Rectal smooth muscle tissue (tissue), 1 donor: Measurements from ENCODE around the gene ZC3H11A.
"Not testable (repeated sequence)": the region's sequence is repeated elsewhere in the genome, so short reads cannot be mapped to it uniquely, and the experiment has no call there.

Experiments used
- H3K27ac ChIP-seq: one replicate; pipeline ENCODE4 v1.7.0; 2013; ENCODE audit warnings: low read depth, low read length, inconsistent platforms
- H3K27me3 ChIP-seq: one replicate; pipeline ENCODE4 v1.7.0; 2013; ENCODE audit warnings: low read length; ENCODE audit not compliant: control insufficient read depth, insufficient read depth
- H3K36me3 ChIP-seq: one replicate; pipeline ENCODE4 v1.7.0; 2013; ENCODE audit warnings: low read length; ENCODE audit not compliant: control insufficient read depth, insufficient read depth
- H3K4me1 ChIP-seq: one replicate; pipeline ENCODE4 v1.7.0; 2013; ENCODE audit warnings: low read length; ENCODE audit not compliant: control insufficient read depth, insufficient read depth
- H3K4me3 ChIP-seq: one replicate; pipeline ENCODE4 v1.7.0; 2013; ENCODE audit warnings: low read length
- H3K9ac ChIP-seq: one replicate; pipeline ENCODE4 v1.7.0; 2013; ENCODE audit warnings: low read length

ZC3H11A gene

DNA sequence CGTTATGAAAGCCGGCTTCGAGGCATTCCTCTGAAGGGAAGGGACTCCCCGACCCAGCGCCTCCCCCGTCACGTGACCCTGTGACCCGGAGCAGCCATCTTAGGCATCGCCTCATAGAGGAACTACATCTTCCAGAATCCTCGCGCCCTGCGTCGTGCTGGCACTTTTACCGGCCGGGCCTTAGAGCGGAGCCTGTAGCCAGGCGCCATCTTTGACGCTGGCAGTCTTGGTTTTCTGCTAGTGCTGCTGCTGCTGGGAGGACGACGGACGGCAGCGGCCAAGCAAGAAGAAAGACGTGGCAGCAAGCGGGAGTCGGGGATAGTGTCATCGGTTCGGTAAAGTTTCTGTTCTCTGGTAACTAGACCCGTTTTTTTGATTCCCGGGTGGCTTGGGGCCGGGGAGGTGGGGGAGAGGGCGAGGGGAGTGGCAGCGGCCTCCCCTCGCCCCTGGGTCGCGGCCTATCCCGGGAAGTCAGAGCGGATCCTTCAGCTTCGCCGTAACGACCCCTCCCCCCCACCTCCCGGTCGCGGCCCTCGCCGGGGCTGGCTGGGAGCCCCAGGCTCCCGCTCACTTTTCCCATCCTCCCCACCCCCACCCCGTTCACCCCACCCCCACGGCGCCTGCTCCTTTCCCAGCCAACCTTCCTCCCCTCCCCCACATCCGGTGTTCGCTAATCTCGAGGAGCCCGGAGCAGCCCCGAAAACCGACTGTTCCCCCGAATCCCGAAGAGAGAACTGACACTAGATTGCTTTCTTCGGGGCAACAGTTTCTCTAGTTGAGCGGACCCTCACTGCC lies at the start of gene ZC3H11A, which contains the start of gene ZBED6:
TSS of gene ZC3H11A (plus strand) at position 183 of the 795 bp plus-strand sequence. CDS start 21,448 bp downstream, outside the sequence.
TSS of gene ZBED6 (plus strand) at position 183 of the 795 bp plus-strand sequence. CDS start 1,900 bp downstream, outside the sequence.
- Histone ChIP-seq H3K4me3 (peak within 1 kb of the TSS; percentile 96), H3K27ac (peak within 1 kb of the TSS; percentile 94), H3K9ac (peak within 1 kb of the TSS; percentile 76), H3K36me3 (peaks cover 7% of the 10 kb centered on the region), H3K27me3 (no peaks in the 10 kb centered on the region), H3K4me1 (peaks cover 29% of the 10 kb centered on the region)

- Histone ChIP-seq H3K4me1 (peaks cover 5% of the 10 kb centered on the region), H3K36me3 (no peaks in the 10 kb centered on the region), H3K4me3 (no peak overlapping the region), H3K27ac (no peak overlapping the region), H3K9ac (no peak overlapping the region), H3K27me3 (no peaks in the 10 kb centered on the region)
Measured at GRCh38 chr1:203746281-203746680, 49.1 kb upstream of the ZC3H11A start.

GRCh38 chr1:203751051-203751450 lies 44.4 kb upstream of the ZC3H11A start:
- Histone ChIP-seq H3K27ac (no peak overlapping the region), H3K36me3 (no peaks in the 10 kb centered on the region), H3K4me3 (no peak overlapping the region), H3K4me1 (peaks cover 2% of the 10 kb centered on the region), H3K9ac (no peak overlapping the region), H3K27me3 (no peaks in the 10 kb centered on the region)

- H3K4me1 ChIP-seq, H3K27ac ChIP-seq: not testable (repeated sequence)
Measured at GRCh38 chr1:203751618-203752361, 43.6 kb upstream of the ZC3H11A start.

DNA sequence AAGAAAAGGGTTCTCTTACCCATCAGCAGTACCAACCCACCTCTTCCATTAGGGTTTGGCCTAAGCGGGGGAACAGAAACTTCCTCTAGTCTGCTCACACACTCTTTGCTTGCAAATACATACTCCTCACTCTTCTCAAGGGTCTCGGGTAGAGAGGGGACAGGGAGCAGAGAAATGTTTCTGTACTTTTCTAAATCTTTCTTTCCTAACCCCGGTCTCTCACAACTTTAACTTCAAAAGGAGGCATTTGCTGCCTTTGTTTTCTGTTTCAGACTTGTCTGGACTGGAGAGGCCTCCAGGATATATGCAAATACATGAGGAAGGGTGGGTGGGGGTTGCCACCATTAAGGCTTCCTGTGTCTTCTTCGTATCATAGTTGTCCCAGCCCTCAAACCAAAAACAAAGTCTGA lies 41.0 kb upstream of the ZC3H11A start:
- H3K9ac ChIP-seq, result no peak overlapping the region
- H3K27me3 ChIP-seq, result no peaks in the 10 kb centered on the region
- H3K4me3 ChIP-seq, result no peak overlapping the region
- no peak overlapping the region for H3K27ac ChIP-seq
- H3K4me1 ChIP-seq, result peaks cover 2% of the 10 kb centered on the region
- no peaks in the 10 kb centered on the region for H3K36me3 ChIP-seq

More at GRCh38 chr1:203751618-203752361, 43.6 kb upstream of the ZC3H11A start:
- not testable (repeated sequence) for H3K9ac ChIP-seq, H3K4me3 ChIP-seq, H3K36me3 ChIP-seq, H3K27me3 ChIP-seq

GRCh38 chr1:203756036-203756435 lies 39.4 kb upstream of the ZC3H11A start:
- Histone ChIP-seq H3K4me1 (no peaks in the 10 kb centered on the region), H3K36me3 (no peaks in the 10 kb centered on the region), H3K27ac (no peak overlapping the region), H3K27me3 (no peaks in the 10 kb centered on the region), H3K9ac (no peak overlapping the region), H3K4me3 (no peak overlapping the region)

DNA sequence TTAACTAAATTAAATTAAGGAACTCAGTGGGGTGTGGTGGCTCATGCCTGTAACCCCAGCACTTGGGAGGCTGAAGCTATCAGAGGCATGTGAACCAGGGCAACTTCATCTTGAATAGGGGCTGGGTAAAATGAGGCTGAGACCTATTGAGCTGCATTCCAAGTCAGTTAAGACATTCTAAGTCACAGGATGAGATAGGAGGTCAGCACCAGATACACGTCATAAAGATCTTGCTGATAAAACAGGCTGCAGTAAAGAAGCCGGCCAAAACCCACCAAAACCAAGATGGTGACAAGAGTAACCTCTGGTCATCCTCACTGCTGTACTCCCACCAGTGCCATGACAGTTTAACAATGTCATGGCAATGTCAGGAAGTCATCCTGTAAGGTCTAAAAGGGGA lies 36.7 kb upstream of the ZC3H11A start:
- H3K9ac ChIP-seq, H3K36me3 ChIP-seq: not testable (repeated sequence)

DNA sequence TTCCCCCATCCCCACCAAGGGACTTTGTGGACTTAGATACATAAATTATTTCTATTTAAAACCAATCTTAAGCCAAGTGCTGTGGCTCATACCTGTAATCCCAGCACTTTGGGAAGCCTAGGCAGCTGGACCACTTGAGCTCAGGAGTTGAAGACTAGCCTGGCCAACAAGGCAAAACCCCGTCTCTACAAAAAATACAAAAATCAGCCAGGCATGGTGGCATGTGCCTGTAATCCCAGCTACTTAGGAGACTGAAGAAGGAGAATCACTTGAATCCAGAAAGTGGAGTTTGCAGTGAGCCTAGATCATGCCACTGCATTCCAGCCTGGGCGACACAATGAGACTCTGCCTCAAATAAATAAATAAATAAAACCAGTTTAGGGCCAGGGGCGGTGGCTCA lies 34.9 kb upstream of the ZC3H11A start:
- Histone ChIP-seq H3K36me3 (no peaks in the 10 kb centered on the region), H3K4me1 (no peaks in the 10 kb centered on the region), H3K9ac (no peak overlapping the region), H3K27ac (no peak overlapping the region), H3K4me3 (no peak overlapping the region), H3K27me3 (no peaks in the 10 kb centered on the region)

More for the DNA sequence above, 36.7 kb upstream of the ZC3H11A start:
- H3K27me3 ChIP-seq, H3K27ac ChIP-seq, H3K4me1 ChIP-seq, H3K4me3 ChIP-seq: not testable (repeated sequence)

DNA sequence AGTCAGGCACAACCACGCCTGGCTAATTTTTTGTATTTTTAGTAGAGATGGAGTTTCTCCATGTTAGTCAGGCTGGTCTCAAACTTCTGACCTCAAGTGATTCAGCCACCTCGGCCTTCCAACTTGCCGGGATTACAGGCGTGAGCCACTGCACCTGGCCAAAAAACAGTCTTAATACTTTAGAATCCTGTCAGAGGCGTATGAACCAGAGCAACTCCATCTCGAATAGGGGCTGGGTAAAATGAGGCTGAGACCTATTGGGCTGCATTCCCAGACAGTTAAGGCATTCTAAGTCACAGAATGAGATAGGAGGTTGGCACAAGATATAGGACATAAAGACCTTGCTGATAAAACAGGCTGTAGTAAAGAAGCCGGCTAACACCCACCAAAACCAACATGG lies 33.5 kb upstream of the ZC3H11A start:
- not testable (repeated sequence) for H3K27ac ChIP-seq, H3K27me3 ChIP-seq, H3K4me1 ChIP-seq, H3K36me3 ChIP-seq, H3K9ac ChIP-seq, H3K4me3 ChIP-seq

DNA sequence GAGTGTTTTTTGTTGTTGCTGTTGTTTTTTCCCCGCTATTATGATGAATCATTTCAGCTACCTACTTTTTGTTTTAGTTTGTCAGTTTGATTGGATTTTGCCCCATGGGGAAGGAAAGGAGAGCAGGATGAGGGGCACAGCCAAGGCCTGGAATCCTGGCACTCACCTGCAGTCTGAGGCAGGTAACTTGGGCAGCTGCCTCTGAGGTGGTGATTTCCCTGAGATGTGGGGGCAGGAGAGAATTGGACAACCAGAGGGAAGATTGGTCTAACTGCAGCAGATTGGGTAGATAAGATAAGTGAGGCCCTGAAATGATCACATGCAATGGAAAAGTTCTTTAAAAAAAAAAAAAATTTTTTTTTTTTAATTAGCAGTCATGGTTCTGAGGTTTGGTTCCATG lies 31.9 kb upstream of the ZC3H11A start:
- Histone ChIP-seq H3K36me3 (no peaks in the 10 kb centered on the region), H3K4me3 (no peak overlapping the region), H3K27ac (no peak overlapping the region), H3K27me3 (no peaks in the 10 kb centered on the region), H3K4me1 (no peaks in the 10 kb centered on the region), H3K9ac (no peak overlapping the region)

DNA sequence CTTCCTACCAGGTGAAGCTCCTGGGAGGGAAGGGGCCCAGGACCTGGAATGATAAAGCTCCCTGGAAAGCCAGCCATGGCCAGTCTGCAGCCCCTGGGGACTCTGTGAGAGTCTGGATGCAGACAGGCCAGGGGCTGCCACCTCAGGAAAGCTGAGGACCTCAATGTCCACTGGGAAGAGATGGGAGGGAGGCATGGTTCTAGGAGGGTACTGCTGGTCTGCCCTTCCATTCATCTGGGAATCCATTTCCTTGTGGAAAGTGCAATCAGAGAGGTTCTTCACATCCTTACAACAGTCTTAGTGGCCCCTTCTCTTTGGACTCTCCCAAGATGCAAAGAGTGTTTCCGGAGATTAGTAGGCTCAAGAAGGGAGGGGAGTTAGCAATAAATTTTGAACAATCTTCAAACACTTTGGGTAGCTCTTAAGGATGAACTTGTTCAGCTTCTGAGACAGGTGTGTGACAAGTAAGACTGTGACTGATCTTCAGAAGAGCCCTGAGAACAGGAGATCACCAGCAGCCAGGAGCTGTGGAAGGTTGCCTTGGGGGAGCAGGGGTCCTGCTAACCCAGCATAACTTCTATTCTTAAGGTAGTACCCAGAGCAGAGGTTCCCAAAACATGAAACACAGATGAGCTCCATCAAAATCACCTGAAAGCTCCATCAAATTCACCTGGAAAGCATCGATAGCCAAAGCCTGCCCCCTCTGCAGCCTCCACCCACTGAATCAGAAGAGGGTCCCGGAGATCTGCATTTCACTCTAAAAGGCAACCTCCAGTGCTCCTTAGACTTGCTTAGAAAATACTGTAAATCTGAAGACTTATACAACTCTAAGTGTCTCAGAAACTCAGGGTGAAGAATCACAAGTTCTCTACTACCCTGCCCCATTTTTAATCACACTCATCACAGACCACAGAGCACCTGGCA lies 31.1 kb upstream of the ZC3H11A start:
- H3K36me3 ChIP-seq, result no peaks in the 10 kb centered on the region
- no peaks in the 10 kb centered on the region for H3K4me1 ChIP-seq
- no peak overlapping the region for H3K27ac ChIP-seq
- H3K4me3 ChIP-seq, result peak overlapping the region; percentile 30
- no peak overlapping the region for H3K9ac ChIP-seq
- H3K27me3 ChIP-seq, result no peaks in the 10 kb centered on the region
